ENCODE results near the gene ARHGEF40.

GRCh38 chr14:21103411-21103709, 33.3 kb downstream of the ARHGEF40 start:
- no peak for TF ChIP-seq CTCF (optimal IDR thresholded peaks at IDR 0.05 in 1 of 3, IDR thresholded peaks at IDR 0.05 in 1 of 3, conservative IDR thresholded peaks at IDR 0.05 in 1 of 3; ENCODE audit: extremely low read depth in 1 of 3, insufficient read depth in 2 of 3, low read length in 3 of 3)
- no peak for TF ChIP-seq EZH2 (IDR thresholded peaks at IDR 0.05; ENCODE audit: low read length)
